Cortex of kidney (tissue), 1 donor: ENCODE data around the gene CACNB4.

Experiments
- DNase-seq: peaks from one replicate; lab custom pipeline; 2025; lab: John Stamatoyannopoulos, UW

Gene CACNB4

DNA sequence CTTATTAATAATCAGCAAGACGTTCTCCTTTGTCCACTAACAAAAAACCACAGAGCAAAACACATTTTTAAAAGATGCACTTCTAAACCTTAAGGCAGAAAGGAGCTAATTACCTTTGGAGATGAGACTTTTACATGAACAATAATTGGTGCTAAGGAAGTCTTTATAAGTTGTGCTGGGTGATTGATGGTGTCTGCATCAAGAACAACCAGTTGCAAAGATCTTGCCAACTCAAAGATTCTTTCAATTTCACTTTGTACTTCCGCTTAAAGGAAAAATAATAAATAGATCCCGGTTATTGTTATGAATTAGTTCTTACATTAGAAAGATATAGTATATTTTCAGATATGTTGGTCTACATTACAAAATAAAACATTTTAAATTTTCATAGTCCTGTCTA is 243.7 kb downstream of the CACNB4 start:
- DNase-seq = no peak

DNA sequence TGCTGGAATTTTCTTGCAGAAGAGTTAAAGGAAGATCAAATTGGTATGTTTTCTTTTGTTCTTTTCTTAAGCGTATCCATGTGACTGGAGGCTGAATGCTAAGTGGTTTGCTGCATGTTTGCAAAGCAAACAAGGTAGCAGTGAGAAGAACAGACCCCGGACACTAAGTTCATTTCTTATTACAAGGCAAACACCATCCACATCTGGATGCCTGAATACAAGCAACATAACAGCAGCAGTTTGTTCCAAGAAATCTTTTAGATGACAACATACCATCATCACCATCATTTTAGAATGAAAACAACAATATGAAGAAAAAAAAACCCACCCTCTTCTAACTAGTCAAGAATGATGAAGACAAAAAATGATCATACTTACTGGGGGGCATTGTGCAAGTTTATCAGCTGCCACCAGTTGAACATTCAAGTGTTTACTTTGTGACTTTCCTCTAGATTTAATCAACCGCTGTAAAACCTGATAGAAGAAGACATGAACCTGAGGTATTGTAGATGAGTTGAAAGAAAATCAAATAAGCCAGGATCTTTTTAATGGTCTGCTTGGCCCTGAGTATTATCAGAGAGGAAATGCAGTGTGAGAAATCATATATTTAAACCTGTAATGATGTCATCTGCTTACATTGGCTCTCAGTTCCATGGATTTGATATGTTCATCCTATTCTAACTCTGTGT is 245.6 kb downstream of the CACNB4 start:
- no peak for DNase-seq

DNA sequence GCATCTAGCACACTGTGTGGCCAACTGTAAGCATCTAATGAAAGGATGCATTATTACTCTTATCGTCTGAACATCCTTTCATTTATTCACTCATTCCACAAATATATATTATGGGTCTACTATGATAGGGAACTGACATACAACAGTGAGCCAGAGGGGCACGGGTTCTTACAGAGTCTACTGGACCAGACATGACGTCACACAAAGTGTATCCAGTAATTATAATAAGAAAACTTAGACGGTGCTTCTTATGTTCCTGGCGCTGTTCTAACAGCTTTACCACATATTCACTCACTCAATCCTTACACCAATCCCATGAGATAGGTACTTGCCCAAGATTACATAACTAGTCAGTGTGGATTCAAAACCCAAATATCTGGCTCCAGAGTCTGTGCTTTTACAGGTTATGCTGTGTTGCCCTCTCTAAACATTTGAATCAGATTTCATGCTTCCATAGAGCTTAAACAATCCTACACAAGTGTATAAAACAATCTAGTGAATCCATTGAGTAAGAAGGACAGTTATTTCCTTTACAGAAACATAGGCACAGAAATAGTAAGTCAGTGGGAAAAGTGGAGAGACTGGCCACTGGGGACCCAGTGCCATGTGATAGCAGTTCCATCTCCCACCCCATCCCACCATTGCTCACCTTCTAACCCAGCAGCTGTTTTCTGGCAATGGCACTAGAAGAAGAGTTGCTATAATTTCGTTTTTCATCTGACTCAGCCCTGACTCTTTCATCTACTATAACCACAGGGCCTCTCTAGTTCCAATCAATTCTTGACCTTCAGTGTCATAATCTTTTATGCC is 246.4 kb downstream of the CACNB4 start:
- no peak for DNase-seq

DNA sequence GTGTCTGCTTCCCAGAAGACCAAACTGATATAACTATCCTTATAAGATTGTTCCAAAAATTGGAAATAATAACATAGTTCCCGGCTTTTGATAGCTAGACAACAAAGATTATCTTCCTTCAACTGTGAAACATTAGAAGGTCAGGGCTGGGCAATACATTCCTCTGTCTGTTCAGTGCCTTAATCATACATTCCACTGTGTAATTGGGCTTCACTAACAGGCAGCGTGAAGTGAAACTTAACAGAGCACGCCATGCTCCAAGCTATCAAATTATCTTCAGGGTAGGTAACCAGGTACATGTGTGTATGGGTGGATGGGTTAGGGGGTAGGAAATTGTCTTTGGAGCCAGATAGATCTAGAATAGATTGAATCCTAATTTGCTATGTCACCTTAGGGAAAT is 247.1 kb downstream of the CACNB4 start:
- no peak for DNase-seq

DNA sequence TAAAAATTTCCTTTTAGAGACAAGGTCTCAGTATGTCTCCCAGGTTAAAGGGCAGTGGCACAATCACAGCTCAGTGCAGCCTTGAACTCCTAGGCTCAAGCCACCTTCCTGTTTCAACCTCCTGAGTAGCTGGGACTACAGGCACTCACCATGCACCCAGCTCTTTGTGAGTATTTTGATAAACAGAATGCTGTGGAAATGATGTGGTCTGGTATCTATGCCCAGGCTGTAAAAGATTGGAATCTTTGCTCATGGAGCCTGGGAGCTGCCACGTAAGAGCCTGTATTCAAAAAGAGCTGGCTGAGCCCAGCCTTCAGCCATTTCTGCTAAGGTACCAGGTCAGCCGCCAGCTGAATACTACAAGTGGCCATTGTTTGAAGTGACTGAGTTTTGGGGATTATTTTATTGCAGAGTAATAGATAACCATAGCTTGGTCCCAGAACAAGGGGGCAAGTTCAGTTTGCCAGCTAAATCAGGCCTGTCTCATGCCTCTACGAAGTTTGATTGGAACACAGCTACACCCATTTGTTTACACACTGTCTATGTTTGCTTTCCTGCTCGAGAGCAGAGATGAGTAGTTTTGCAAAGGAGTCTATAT is 249.3 kb downstream of the CACNB4 start:
- no peak for DNase-seq

DNA sequence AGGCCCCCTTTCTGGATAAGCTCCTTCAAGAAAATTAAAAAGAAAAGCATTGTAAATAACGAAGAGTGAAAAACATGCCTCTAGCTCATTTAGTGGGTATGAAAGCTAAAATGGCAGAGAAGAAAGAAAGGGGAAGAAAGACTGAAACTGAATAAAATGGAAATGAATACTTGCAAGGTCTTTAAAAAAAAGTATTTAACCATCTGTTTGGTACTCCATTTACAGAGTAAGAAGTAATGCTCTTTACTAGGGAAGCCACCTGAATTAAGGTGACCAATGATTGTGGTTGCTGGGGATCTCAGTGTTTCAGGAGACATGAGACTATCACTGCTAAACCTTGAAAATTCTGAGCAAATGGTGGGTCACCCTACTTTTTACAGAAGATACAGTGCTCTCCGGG is 253.0 kb downstream of the CACNB4 start:
- no peak for DNase-seq

DNA sequence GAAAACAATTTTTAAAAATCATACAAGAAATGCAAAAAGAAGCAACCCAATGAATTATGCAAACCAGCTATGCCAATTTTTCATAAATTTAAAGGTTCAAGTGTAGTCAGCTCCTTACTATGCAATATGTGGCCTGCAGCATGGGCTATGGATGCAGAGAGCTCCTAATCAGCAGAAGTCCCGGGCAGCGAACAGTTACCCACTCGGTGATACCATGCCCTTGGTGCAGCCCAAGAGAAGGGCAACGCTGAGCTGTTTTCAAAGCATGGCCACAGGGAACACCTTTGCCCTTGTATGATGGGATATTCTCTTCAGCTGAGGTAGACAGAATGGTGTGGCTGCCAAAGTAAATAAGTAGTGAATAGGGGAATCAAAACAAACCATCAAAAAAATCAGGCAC is 253.4 kb downstream of the CACNB4 start:
- DNase-seq = no peak

DNA sequence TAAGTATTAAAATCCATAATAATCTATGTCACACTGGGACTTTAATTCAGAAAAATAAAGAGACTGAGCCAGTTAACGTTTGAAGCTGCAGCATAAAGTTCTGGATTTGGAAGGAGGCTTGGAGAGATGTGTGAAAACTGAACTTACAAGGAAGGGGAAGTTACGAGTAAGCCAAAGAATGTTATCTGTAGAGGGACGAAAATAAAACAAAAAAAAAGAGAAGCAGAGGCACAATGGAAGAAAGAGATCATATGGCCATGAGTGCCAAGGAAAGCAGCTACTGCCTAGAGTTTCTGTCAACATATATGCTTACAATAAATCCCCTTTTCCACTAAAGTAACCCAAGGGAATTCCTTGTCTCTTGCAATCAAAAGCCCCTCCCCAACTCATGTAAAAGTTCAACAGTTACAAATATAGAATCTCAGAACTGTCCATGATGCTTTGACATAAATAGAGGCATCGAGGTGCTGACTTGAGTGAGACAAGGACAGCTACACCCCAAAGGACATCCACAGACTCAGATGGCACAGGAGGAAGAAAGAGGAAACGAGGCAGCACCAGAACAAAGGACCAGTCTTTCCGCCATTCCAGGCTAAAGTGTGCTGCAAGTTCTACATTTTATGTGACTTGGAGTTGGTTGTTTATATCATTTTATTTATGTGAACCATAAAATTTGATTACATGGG is 254.5 kb downstream of the CACNB4 start:
- no peak for DNase-seq

DNA sequence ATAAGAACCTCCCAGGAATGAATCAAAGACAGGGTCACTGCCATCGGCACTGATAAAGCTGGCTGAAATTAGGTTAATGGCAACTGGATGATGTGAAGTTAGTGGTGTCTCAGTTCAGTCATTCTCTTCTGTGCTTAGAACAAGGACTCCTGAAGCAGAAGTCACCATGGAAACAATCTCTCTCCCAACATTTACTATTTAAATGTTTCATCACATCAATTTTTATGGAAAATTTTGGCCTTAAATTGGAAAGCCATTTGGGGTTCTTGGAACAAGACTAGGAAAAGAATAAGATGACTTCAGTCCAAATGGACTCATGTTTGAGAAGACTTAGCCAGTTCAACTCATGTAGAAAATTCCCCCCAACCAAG is 255.2 kb downstream of the CACNB4 start:
- no peak for DNase-seq

DNA sequence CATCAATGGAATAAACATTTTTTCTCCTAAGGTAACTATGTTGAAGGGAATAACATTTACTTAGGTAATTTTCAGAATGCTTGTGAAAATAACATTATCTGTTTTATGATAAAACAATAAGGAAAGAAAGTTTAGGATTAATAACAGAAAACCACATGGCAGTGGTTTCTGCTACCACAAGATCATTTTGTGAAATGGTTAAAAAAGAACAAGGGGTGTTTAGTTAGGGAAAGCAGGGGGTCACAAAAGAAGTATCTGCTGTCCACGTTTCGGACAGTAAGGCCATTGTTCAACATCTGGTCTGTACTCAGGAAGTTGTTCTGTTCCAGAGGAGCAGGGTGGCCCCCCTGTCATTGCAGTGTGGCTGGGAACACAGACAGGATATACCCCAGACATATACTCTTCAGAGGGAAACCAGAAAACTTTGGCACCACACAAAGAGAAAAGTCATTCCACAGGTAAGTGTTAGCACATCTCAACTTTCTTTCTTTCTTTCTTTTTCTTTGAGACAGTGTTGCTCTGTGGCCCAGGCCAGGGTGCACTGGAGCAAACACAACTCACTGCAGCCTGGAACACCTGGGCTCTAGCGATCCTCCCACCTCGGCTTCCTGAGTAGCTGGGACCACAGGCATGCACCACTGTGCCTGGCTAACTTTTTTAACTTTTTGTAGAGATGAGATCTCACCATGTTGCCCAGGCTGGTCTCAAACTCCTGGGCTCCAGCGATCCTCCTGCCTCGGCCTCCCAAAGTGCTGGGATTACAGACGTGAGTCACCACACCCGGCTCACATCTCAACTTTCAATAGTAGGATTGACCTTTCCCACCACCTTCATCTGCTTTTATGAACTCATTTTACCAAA is 255.8 kb downstream of the CACNB4 start:
- DNase-seq = no peak

DNA sequence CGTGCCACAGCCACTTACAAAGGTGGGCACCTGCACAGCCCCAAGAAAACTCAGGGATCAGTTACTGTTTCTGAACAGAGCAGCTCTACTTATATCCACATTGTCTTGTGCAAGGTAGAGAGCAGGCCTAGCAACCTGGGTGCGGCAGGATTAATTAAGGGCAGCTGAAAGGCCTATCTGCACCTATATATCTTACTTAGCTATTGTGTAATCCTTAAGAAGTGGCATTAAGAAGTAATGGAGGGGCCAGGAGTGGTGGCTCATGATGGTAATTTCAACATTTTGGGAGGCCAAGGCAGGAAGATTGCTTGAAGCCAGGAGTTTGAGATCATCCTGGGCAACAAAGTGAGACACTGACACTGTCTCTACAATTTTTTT is 257.8 kb downstream of the CACNB4 start:
- DNase-seq = no peak

DNA sequence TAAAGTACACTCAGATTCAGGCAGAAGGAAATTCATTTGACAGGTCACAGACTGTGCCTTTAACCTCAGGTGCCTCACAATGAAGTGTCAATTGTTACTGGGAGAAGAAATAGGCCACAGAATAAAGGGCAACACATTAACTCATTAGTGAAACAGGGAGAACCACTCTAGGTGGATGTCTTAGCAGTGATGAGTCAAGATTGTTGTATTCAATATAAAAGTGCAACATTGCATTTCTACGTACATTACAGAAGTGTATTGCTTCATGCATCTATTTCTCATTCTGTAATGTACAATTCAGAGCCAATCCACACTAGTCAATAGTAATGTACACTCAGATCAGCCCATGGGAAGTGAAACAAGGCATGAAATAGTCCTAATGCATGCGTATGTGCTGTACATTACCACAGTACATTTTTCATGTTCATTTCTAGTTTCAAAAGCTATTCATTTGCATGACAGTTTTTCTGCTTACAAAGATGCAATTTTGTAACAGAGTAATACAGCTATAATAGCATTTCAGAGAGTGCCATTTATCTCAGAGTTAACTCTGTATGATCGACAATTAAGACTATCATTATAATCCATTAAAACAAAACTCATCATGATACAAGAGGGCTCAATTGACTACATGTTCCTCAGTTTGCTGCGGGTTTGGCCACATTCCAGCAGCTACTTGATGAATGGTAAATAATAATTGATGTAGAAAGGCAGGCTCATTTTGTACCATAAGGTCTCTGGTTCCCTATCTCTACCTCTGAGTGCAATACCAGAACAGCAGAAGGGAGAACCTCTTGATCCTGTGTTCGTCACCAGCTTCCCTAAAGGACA is 258.4 kb downstream of the CACNB4 start:
- no peak for DNase-seq

DNA sequence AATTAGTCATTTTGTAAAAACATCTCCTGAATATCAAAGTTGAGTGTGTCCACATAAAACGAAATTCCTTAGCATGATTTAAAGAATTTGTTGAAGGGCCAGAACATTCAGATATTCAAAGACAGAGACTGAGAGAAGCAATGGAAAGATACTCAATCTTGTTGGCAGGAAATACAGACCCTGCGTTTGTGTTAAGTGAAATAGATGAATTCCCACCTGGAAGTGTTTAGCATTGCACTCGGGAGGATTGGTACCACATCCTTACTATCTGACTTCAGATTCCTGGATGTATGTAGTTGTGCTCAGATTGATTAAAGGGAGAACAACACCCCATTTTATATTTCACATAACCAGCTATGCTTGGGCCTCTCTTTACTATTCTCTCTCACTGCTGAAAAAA is 260.9 kb downstream of the CACNB4 start:
- no peak for DNase-seq

DNA sequence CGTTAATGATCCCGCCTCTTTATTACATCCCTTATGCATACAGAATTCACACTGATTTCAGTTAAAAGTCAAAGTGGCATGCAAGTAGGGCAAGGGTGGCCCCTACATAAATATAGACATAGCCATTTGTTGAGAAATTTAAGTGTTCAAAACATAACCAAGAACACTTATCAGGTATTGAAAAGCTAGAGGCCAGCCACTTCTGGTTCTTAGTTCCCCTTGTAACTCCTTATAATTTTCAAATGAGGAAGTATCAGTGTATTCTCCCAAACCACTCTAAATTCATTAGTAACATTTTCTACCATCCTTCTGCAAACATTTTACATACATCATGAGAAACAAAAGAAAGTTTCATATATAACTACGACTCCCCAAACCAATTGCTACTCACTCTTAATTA is 264.9 kb downstream of the CACNB4 start:
- no peak for DNase-seq

DNA sequence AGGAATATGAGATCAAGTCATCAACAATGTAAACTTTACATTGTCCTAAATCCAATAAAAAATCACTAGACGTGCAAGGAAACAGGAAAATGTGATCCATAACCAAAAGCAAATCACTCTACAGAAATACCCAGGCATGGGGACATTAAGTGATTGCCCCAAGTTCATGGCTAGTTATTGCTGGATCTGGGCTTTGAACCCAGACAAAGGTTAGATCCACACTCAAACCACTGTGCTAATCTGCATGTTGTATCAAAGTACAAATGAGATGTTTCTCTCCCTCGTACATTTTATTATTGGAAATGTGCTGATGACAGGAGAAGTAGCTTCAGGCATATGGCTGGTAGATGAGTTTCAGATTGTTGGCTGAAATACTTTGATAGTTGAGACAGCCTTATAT is 267.9 kb downstream of the CACNB4 start:
- DNase-seq = no peak

DNA sequence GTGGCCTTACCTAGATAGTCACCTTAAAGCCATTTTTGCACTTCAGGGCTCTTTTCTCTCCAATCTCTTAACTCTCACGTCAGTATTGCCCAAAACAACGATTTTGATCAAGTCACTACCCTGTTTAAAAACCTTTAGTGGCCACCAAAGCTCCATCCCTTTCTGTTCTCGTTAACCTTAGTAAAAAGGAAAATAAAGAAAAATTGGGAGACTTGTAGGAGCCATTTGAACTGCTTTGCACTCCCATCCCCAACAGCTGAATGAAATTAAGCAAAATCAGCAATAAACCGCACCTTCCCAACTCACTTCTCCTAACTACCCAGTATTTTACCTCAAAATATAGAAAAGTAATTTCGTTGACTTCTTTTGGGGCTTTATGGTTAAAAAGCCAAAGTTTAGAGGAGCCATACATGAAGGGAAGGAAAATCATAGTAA is 269.9 kb downstream of the CACNB4 start:
- no peak for DNase-seq

DNA sequence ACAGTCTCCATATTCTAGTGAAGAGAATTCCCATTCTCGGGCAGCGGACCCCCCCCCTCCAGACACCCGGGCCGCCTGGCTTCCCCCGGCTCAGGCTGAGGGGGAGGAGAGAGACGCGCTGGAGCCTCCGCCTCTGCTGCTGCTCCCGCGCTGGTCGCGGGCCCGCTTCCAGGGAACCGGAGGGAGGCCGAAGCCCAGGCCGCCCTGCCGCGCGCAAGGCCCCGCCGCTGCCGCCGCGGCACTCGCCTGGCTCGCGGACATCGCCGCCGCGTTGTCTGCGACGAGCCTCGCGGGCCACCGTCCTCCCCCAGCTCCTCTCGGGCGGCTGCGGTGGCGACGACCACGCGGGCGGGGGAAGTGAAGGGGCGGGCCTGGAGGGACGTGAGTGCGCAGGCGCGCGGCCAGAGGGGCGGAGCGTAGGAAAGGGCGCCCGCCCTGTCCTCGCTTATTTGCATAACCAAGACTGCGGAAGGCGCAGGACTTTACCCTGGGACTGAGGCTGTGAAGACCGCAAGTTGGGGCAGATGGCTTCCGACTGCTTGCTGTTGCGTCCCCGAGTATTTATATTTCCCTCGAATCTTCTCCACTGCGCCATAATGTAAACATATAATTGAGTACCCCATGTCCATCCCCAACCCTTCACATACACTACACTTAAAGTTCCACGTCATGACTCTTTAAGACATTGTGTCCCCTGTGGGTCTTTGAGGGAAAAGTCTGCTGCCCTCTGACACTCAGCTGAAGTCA is 270.5 kb downstream of the CACNB4 start, which contains the start of gene ARL5A:
TSS of gene ARL5A (minus strand) at position 279 of the 747 bp plus-strand sequence. CDS start at position 34, 245 bp downstream.
- no peak for DNase-seq

DNA sequence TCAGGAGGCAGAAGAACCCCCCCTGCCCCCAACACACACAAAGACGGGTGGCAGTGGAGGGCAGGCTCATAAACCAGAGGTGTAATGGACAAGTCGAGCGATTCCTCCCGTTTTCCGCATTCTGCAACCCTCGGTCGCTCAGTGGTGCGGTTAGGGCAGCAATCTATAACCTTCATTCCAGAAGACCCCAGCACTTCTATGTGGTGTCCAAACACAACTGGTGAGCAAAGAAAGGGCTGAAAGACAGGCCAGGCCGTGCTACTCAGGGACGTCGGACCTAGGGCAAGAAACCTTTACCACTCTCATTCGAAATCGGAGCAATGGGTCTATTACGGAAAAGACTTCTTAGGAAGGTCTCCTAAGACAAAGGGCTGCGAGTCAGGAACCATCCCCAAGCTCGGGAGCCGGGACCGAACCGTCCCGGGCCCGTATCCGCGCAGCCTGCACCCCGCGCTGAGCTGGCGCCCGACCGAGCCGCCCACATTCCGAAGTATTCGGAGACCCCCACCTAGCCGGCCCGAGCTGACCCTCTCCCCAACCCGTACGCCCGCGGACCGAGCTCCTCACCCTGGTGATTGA is 271.2 kb downstream of the CACNB4 start:
- DNase-seq = no peak

DNA sequence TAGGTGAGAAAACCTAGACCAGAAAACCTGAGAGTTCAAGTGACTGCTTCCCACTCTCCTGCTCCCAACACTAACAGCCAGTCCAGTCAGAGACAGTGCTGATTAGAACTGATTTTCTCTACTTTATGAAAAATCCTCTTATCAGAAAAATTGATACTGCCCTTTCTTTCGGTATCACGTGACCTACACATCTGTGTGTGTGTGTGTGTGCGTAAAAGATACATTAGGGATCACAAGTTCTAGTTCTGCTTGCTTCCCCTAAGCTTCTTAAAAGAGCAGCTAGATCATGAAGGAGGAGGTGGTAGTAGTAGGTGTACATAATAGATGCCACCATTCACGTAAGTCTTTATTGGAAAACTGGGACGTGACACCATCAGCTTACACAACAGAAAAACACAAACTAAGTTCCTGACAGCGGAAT is 272.1 kb downstream of the CACNB4 start:
- DNase-seq = no peak

DNA sequence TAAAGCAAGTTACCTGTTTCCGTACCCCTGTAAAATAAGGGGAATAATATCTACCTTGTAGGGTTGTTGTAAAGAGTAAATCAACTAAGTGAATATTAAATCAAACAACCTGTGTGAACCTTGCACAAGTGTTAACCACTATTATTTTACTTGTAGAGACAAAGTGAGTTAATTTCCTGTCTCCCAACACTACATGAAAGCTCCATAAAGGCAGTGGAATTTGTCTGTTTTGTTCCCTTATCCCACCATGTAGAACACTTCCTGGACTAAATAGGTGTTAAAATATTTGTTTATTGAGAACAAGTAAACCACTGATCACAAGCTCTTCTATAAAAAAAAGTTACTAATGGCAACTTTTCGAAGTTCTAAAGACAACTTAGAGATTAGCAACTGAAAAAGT is 274.0 kb downstream of the CACNB4 start:
- no peak for DNase-seq
